OCI-LY1 (cell line): Measurements from ENCODE around the gene TBXAS1.

Source experiments
- H2AFZ ChIP-seq: fragments of 200-600 bp; sonication (generic), shearing (Covaris generic); 2 replicates; pipeline ENCODE4 v1.6.0; 2014; ENCODE audit warnings: antibody characterized with exemption, mild to moderate bottlenecking, low read length
- H3F3A ChIP-seq: fragments of 200-600 bp; sonication (generic), shearing (Covaris generic); 2 replicates; pipeline ENCODE4 v1.6.0; 2014; ENCODE audit warnings: mild to moderate bottlenecking, antibody characterized with exemption, low read length, moderate library complexity; ENCODE audit not compliant: insufficient read depth
- H3K27ac ChIP-seq: fragments of 200-600 bp; sonication (generic); 2 replicates; pipeline ENCODE4 v1.5.1; 2014; ENCODE audit warnings: low read length, mixed run types, mild to moderate bottlenecking, low read depth; ENCODE audit not compliant: poor library complexity, severe bottlenecking
- H3K27me3 ChIP-seq: fragments of 200-600 bp; sonication (generic); 2 replicates; pipeline ENCODE4 v1.6.0; 2014; ENCODE audit warnings: antibody characterized with exemption, mild to moderate bottlenecking, low read length, moderate library complexity; ENCODE audit not compliant: insufficient read depth
- H3K36me3 ChIP-seq: fragments of 200-600 bp; sonication (generic); 2 replicates; pipeline ENCODE4 v1.6.1; 2014; ENCODE audit warnings: mild to moderate bottlenecking, antibody characterized with exemption, low read length, moderate library complexity, mixed read lengths; ENCODE audit not compliant: insufficient read depth
- H3K4me1 ChIP-seq: fragments of 200-600 bp; sonication (generic); 2 replicates; pipeline ENCODE4 v1.5.1; 2014; ENCODE audit warnings: mild to moderate bottlenecking, low read length, moderate library complexity; ENCODE audit not compliant: insufficient read depth, severe bottlenecking
- H3K4me2 ChIP-seq: fragments of 200-600 bp; sonication (generic), shearing (Covaris generic); 2 replicates; pipeline ENCODE4 v1.6.1; 2014; ENCODE audit warnings: low read length
- H3K4me3 ChIP-seq: fragments of 200-600 bp; sonication (generic); 2 replicates; pipeline ENCODE4 v1.5.1; 2014; ENCODE audit warnings: low read length, low read depth, mild to moderate bottlenecking, mixed read lengths; ENCODE audit not compliant: poor library complexity, severe bottlenecking
- H3K79me2 ChIP-seq: fragments of 200-600 bp; shearing (Covaris generic); 2 replicates; pipeline ENCODE4 v1.6.1; 2016; ENCODE audit warnings: mixed run types, low read length, mixed read lengths; ENCODE audit not compliant: insufficient read depth
- H3K9ac ChIP-seq: fragments of 200-600 bp; sonication (generic), shearing (Covaris generic); 2 replicates; pipeline ENCODE4 v1.6.1; 2014; ENCODE audit warnings: mild to moderate bottlenecking, low read length, mixed read lengths
- H3K9me2 ChIP-seq: fragments of 200-600 bp; sonication (generic), shearing (Covaris generic); 2 replicates; pipeline ENCODE4 v1.6.1; 2014; ENCODE audit warnings: low read depth, mild to moderate bottlenecking, low read length, mixed read lengths
- H3K9me3 ChIP-seq: fragments of 200-600 bp; shearing (Covaris generic); 2 replicates; pipeline ENCODE4 v1.6.1; 2014; ENCODE audit warnings: low read length, mixed read lengths
- H4K20me1 ChIP-seq: fragments of 200-600 bp; sonication (generic), shearing (Covaris generic); 2 replicates; pipeline ENCODE4 v1.6.0; 2016; ENCODE audit warnings: mild to moderate bottlenecking, low read length; ENCODE audit not compliant: insufficient read depth
- CTCF ChIP-seq: fragments of 200-600 bp; sonication (generic), shearing (Covaris generic); IDR thresholded peaks from 2 replicates; pipeline ENCODE4 v1.5.1; 2017; ENCODE audit warnings: mild to moderate bottlenecking, antibody characterized with exemption, low read length, moderate library complexity, mixed read lengths
- EZH2 ChIP-seq: fragments of 200-600 bp; sonication (generic), shearing (Covaris generic); IDR thresholded peaks from 2 replicates; pipeline ENCODE4 v1.8.0; 2017; ENCODE audit warnings: borderline replicate concordance, mixed run types, mild to moderate bottlenecking, antibody characterized with exemption, low read length, moderate library complexity, mixed read lengths

TBXAS1 gene

DNA sequence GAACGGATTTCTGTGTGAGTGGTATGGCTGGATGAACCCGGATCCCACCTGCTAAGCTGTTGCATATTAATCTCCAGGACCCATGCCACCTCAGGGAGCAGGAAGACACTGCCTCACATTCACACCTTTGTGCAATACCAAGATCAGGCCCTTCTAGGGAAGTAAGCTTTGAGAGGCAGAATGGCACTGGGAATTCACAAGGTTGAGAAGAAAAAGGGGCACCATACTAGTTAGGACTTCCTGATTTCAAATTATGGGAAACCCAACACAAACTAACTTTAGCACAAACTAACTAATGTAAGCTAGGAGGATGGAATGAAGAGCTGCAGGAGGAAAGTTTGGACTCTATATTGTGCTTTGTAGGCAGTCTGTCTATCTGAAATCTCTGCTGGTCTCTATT is 71.3 kb downstream of the TBXAS1 start:
- no peak overlapping the region for H3K4me3 ChIP-seq
- H3K4me1 ChIP-seq: no peaks in the 10 kb centered on the region
- no peak overlapping the region for H3K27ac ChIP-seq
- TF ChIP-seq CTCF: no peak
- TF ChIP-seq EZH2: no peak
- H3K9me2 ChIP-seq: no peaks in the 10 kb centered on the region
- H3K4me2 ChIP-seq: no peak overlapping the region
- H3K36me3 ChIP-seq: no peaks in the 10 kb centered on the region
- H3K27me3 ChIP-seq: no peaks in the 10 kb centered on the region; the same call in 1 of the 2 replicates
- no peaks in the 10 kb centered on the region for H3K9me3 ChIP-seq
- H4K20me1 ChIP-seq: no peaks in the 10 kb centered on the region
- H3K79me2 ChIP-seq: no peaks in the 10 kb centered on the region
- no peak overlapping the region for H2AFZ ChIP-seq
- no peaks in the 10 kb centered on the region for H3F3A ChIP-seq
- no peak overlapping the region for H3K9ac ChIP-seq

GRCh38 chr7:139901056-139901795 is 72.2 kb downstream of the TBXAS1 start:
- Histone ChIP-seq H3K9me3 (no peaks in the 10 kb centered on the region), H3K4me2 (no peak overlapping the region), H4K20me1 (no peaks in the 10 kb centered on the region), H3K27me3 (no peaks in the 10 kb centered on the region; the same call in 1 of the 2 replicates), H3F3A (no peaks in the 10 kb centered on the region), H3K9me2 (no peaks in the 10 kb centered on the region), H2AFZ (no peak overlapping the region), H3K36me3 (no peaks in the 10 kb centered on the region), H3K79me2 (no peaks in the 10 kb centered on the region), H3K4me3 (no peak overlapping the region), H3K27ac (no peak overlapping the region), H3K9ac (no peak overlapping the region), H3K4me1 (no peaks in the 10 kb centered on the region)
- TF ChIP-seq EZH2: no peak

DNA sequence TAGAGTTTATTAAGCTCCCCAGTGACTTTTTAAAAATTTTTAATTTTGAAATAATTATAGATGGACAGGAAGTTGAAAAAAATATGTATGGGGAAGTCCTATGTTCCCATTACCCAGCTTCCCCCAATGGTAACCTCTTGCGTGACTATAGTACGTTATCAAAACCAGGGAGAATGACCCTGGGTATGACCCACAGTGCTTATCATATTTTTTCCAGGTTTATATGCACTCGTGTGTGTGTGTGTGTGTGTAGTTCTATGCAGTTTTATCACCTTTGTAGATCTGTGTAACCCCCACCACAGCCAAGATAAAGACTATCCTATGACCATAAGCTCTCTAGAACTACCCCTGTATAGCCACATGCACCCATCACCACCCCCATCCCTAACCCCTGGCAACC is 72.8 kb downstream of the TBXAS1 start:
- H3F3A ChIP-seq: no peaks in the 10 kb centered on the region
- H3K9ac ChIP-seq: no peak overlapping the region
- no peaks in the 10 kb centered on the region for H4K20me1 ChIP-seq
- H3K9me2 ChIP-seq: no peaks in the 10 kb centered on the region
- H3K79me2 ChIP-seq: no peaks in the 10 kb centered on the region
- H3K4me1 ChIP-seq: no peaks in the 10 kb centered on the region
- TF ChIP-seq CTCF (no peak), EZH2 (no peak)
- H3K36me3 ChIP-seq: no peaks in the 10 kb centered on the region
- H3K27me3 ChIP-seq: no peaks in the 10 kb centered on the region; the same call in 1 of the 2 replicates
- H3K4me2 ChIP-seq: no peak overlapping the region
- H3K9me3 ChIP-seq: peaks cover 3% of the 10 kb centered on the region; the same call in 1 of the 2 replicates
- H3K4me3 ChIP-seq: no peak overlapping the region
- H2AFZ ChIP-seq: no peak overlapping the region
- no peak overlapping the region for H3K27ac ChIP-seq
